ENCODE measurements around the gene TENT5C.
"Not testable (repeated sequence)": the region's sequence is repeated elsewhere in the genome, so short reads cannot be mapped to it uniquely, and the experiment has no call there.

Gene TENT5C

DNA sequence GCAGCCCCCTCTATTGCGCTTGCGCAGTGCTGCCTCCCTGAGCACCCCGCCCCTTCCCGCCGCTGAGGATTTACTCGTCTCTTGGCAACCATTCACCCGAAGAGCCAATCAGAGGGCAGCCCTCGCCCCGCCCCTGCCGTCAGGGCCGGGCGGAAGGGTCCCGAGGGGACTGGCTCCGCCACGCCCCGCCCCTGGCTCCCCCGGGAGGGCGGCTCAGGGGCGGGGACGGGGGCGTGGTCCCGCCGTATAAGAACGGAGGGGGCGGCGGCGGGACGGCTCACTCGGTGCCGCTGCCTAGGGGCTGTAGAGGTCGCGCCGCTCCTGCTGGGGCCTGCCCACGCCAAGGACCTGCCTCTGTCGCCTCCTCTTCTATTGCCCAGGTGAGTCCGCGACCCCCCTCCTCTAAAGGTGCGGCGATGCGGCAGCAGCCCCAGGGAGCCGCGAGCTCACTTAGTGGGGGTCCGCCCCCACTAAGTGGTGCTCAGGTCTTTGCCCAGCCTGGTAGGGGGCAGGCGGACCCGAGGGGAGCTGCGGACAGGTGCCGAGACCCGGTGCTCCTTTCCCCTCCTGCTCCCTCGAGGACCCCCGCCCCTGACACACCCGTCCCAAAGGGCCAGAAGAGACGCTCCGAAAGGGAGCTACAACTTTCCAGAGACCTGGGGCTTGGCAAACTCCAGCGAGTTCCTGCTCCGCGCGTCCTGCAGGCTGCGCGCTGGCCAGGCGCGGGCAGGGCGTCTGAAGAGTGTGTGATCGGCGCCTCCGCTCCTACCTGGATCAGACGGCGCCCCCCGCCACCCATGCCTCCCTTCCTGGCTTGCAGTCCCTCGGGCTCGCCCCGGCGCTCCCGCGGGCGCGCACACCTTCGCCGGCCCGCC is at the start of gene TENT5C:
TSS of gene TENT5C (plus strand) at position 275 of the 875 bp plus-strand sequence. CDS start 16,821 bp downstream, outside the sequence.
- in situ Hi-C loops (cut with HindIII; ENCODE audit: low pct_unique_long_range_greater_than_20kb, low sequenced_read_pairs): no loop called here
- DNase-seq (ENCODE audit: low read depth in 1 of 2, low spot score in 1 of 2): peak; percentile 88 to 96
- no peak for TF ChIP-seq JUND (IDR thresholded peaks at IDR 0.05; ENCODE audit: low read depth)

DNA sequence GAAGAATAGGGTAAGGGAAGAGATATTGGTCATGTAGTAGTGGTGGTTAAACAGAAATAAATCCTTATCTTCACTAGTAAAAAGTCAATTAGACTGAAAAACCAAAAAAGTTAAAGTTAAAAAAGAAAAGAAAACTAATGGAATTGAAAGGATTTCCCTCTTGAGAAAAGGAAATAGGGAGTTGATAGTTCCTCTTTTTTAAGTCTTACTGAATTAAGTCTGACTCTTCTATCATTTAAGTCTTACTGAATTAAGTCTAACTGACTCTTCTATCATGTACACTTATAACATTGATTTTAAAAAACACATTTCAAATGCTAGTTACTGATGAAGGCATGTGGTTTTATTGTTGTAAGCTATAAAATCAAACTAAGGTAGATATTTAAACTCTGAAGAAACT is 49.5 kb upstream of the TENT5C start:
- no peak for DNase-seq (ENCODE audit: low read depth in 1 of 2, low spot score in 1 of 2)
- no peak for TF ChIP-seq JUND (IDR thresholded peaks at IDR 0.05; ENCODE audit: low read depth)
- in situ Hi-C loops (cut with HindIII; ENCODE audit: low pct_unique_long_range_greater_than_20kb, low sequenced_read_pairs): no loop called here

DNA sequence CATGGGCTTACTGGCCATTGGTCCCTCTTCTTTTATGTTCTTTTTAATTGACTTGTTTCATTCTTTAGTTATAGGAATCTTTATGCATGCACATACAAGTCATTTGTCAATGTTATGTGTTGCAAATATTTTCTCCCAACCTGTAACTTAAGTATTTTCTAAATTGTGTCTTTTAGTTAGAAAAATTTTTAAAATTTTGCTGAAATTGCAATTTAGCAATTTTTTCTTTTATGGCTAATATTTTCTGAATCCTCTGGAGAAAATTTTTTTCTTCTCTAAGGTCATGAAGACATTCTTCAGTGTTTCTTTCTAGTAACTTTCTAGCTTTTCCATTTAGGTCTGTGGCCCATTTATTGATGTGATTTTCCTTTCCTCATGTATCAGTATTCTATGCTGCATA is 48.9 kb upstream of the TENT5C start:
- DNase-seq (ENCODE audit: low read depth in 1 of 2, low spot score in 1 of 2): no peak
- in situ Hi-C loops (cut with HindIII; ENCODE audit: low pct_unique_long_range_greater_than_20kb, low sequenced_read_pairs): no loop called here
- no peak for TF ChIP-seq JUND (IDR thresholded peaks at IDR 0.05; ENCODE audit: low read depth)

DNA sequence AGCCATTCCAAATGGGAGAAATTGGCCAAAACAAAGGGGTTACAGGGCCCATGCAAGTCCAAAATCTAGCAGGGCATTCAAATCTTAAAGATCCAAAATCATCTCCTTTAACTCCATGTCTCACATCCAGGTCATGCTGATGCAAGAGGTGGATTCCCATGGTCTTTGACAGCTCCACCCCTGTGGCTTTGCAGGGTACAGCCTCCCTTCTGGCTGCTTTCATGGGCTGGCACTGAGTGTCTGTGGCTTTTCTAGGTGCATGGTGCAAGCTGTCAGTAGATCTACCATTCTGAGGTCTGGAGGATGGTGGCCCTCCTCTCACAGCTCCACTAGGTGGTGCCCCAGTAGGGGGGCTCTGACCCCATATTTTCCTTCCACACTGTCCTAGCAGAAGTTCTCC is 47.4 kb upstream of the TENT5C start:
- DNase-seq (ENCODE audit: low read depth in 1 of 2, low spot score in 1 of 2); in situ Hi-C loops (cut with HindIII; ENCODE audit: low pct_unique_long_range_greater_than_20kb, low sequenced_read_pairs): not testable (repeated sequence)

DNA sequence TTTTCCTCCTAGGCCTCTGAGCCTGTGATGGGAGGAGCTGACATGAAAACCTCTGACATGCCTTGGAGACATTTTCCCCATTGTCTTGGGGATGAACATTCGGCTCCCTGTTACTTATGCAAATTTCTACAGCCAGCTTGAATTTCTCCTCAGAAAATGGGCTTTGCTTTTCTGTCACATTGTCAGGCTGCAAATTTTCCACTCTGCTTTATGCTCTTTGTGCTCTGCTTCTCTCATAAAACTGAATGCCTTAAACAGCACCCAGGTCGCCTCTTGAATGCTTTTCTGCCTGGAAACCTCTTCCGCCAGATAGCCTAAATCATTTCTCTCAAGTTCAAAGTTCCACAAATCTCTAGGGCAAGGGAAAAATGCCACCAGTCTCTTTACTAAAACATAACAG is 46.7 kb upstream of the TENT5C start:
- in situ Hi-C loops (cut with HindIII; ENCODE audit: low pct_unique_long_range_greater_than_20kb, low sequenced_read_pairs): no loop called here
- DNase-seq (ENCODE audit: low read depth in 1 of 2, low spot score in 1 of 2): no peak
- no peak for TF ChIP-seq JUND (IDR thresholded peaks at IDR 0.05; ENCODE audit: low read depth)

DNA sequence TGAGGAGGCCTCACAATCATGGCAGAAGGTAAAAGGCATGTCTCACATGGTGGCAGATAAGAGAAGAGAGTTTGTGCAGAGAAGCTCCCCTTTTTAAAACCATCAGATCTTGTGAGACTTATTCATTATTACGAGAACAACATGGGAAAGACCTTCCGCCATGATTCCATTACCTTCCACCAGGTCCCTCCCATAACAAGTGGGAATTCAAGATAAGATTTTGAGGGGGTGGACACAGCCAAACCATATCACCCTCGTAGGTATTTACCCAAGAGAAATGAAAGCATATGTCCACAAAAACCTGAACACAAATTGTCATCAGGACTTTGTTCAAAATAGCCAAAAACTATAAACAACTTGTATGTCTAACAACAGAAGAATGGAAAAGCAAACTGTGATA is 45.9 kb upstream of the TENT5C start:
- no peak for TF ChIP-seq JUND (IDR thresholded peaks at IDR 0.05; ENCODE audit: low read depth)
- in situ Hi-C loops (cut with HindIII; ENCODE audit: low pct_unique_long_range_greater_than_20kb, low sequenced_read_pairs): no loop called here
- DNase-seq (ENCODE audit: low read depth in 1 of 2, low spot score in 1 of 2): no peak

DNA sequence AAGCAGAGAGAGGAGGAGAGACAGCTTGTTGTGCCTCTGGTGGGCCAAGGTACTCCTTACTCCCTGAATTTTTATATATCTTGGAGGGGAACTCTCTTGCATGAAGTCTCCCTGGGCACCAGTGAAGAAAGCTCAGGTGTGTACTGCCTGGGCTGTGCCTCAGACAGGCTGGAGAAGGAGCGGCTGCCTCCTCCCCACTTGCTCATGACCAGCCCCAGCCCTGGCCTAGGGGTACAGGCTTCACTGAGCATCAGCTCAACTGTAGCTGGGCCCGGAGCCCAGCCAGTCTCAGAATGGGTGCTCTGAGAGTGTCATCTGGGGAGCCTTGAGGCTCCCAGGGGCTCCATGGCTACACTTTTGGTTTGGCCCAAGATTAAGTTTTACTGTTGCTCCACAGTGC is 44.8 kb upstream of the TENT5C start:
- in situ Hi-C loops (cut with HindIII; ENCODE audit: low pct_unique_long_range_greater_than_20kb, low sequenced_read_pairs): no loop called here
- TF ChIP-seq JUND (IDR thresholded peaks at IDR 0.05; ENCODE audit: low read depth): no peak
- DNase-seq (ENCODE audit: low read depth in 1 of 2, low spot score in 1 of 2): no peak

DNA sequence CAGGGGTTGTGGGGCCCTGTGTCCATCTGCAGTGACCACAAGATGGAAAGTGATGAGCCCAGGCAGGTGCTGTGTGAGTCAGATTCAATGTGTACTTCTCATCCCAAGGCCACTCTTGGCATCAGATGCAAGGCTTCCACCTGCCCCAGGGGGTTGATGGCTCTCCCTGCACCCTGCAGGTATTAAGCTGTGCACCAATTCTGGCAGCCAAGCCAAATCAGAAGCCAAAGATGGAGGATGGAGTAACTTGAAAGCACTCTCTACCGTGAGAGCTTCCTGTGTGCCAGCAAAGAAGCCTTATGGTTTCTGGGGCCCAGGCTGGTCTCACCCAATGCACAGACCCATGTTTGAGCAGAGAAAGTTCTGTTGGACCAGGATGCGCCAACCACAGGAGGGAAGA is 44.3 kb upstream of the TENT5C start:
- TF ChIP-seq JUND (IDR thresholded peaks at IDR 0.05; ENCODE audit: low read depth): no peak
- DNase-seq (ENCODE audit: low read depth in 1 of 2, low spot score in 1 of 2): peak in 1 of 2 experiments; percentile 28
- in situ Hi-C loops (cut with HindIII; ENCODE audit: low pct_unique_long_range_greater_than_20kb, low sequenced_read_pairs): no loop called here

DNA sequence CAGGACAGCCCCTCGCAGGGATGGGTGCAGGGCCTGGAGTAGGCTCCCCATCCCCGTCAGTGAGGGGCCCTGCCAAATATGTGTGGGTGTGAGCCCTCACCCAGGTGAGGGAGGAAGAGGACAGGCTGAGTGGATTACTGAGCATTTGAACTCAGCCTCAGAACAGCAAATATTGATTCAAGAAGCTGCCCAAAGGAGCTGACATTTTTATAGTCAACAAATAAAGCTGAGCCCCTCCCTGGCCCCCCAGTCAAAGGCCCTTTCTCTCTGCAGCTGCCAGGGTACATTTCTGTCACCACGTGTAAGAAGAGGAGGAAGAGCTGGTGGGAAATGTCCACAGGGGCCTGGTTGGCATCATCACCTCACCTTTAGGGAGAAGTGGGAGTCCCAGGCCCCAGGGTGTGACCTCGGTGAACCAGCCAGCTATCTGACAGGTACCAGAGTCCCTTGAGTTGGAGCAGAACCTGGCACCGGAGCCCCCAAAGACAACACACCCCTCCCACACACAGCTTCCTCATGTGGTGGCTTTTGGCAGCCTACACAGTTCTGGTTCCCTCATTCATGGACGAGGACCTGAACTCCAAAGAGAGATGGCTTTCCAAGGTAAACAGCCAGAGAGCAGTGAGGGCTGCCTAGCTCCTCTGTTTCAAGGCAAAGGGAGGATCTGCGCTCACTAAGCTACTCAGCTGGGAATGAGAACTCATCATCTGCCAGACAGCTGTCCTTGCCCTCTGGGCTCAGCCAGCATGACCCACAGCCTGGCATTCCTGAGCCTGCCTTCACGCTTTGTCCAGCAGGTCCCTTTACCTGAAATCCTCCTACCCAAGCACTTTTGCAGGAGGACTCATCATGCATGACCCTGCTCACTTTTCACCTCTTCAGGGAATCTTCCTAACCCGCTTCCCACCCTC is 43.0 kb upstream of the TENT5C start:
- TF ChIP-seq JUND (IDR thresholded peaks at IDR 0.05; ENCODE audit: low read depth): no peak
- peak in 1 of 2 experiments; percentile 79 for DNase-seq (ENCODE audit: low read depth in 1 of 2, low spot score in 1 of 2)
- in situ Hi-C loops (cut with HindIII; ENCODE audit: low pct_unique_long_range_greater_than_20kb, low sequenced_read_pairs): no loop called here

DNA sequence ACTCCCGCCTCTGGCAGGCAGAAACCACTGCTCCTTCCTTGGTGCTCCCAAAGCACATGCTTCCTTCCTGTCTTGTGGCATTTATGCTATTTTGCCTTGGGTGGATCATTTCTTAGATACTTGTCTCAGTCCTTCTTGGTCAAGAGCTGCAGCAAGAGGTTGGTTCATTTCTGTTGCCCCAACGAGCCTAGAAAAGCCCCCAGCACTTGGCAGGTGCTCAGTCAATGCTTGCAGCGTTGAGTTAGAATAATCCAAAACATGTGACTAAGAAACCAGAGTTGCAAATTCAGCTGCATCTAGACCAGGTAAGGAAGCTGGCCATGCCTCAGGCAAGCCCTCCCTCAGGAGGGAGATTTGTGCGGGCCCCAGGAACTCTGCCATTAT is 42.4 kb upstream of the TENT5C start:
- in situ Hi-C loops (cut with HindIII; ENCODE audit: low pct_unique_long_range_greater_than_20kb, low sequenced_read_pairs): no loop called here
- TF ChIP-seq JUND (IDR thresholded peaks at IDR 0.05; ENCODE audit: low read depth): no peak
- no peak for DNase-seq (ENCODE audit: low read depth in 1 of 2, low spot score in 1 of 2)

DNA sequence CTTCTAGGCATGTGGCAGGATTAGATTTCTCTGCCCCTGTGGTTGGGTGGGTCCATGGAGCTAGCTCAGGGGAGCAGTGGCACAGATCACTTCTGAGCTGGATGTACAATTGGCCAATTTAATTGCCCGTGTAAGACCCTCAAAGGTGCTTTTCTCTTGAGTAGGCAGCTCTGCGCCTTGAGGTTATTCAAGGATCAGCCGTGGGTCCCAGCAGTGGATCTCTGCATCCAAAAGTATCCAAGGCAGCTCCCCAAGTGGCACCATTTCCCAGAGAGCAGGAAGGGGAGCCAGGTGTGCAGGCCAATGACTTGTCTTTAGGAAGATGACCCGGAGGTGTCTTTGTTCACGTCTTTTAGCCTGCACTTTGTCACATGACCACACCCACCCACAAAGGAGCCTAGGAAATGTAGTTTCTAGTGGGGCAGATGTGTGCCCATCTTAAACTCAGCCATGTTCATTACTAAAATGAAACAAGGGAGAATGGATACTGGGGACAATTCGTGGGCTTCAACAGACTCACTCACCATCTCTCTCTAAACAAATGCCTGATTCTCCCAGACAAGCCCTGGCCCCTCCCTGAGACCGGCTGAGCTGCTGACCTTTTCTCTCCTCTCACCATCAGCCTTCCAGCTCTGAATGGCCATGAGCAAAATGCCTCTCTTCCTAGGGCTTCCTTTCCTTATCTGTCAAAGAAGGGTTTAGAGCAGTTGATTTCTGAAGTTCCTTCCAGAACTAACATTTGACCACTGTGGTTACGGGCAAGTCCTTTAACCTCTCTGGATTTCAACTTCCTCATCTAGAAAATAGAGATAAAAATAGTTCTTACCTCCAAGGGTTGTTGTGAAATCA is 41.4 kb upstream of the TENT5C start:
- DNase-seq (ENCODE audit: low read depth in 1 of 2, low spot score in 1 of 2): no peak
- TF ChIP-seq JUND (IDR thresholded peaks at IDR 0.05; ENCODE audit: low read depth): no peak
- in situ Hi-C loops (cut with HindIII; ENCODE audit: low pct_unique_long_range_greater_than_20kb, low sequenced_read_pairs): no loop called here

DNA sequence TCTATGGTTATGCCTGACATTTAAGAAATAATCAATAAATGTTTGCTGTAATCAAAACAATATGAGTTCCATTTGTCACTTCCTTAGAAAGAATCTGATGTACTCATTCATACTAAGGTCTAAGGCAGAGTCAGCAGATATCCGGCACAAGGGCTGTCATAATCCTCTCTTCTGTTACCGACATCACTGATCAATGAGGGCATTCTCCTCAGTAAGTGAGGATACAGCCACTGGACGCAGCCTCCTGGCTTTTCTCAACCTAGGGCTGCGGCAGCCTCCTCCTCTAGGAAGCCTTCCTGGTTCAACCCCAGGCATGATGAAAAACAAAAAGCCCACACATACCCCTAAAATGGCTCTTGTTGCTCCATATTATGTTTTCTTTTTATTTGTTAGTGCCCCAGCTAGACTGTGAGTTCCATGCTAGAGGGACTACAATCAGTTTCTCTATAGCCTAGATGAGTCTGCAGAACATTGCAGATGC is 40.7 kb upstream of the TENT5C start:
- no peak for DNase-seq (ENCODE audit: low read depth in 1 of 2, low spot score in 1 of 2)
- in situ Hi-C loops (cut with HindIII; ENCODE audit: low pct_unique_long_range_greater_than_20kb, low sequenced_read_pairs): no loop called here
- no peak for TF ChIP-seq JUND (IDR thresholded peaks at IDR 0.05; ENCODE audit: low read depth)

All from T47D (cell line).